ENCODE measurements around the gene KIAA0232.

Gene KIAA0232

GRCh38 chr4:6923507-6923906 lies 141.0 kb downstream of the KIAA0232 start:
- no peak for DNase-seq

GRCh38 chr4:6924361-6924779 lies 141.8 kb downstream of the KIAA0232 start:
- no peak for DNase-seq

- peak; percentile 31 for DNase-seq
Measured at GRCh38 chr4:6925357-6925836, 142.9 kb downstream of the KIAA0232 start.

GRCh38 chr4:6926081-6926480 lies 143.6 kb downstream of the KIAA0232 start:
- DNase-seq, result no peak

GRCh38 chr4:6926681-6927478 lies 144.4 kb downstream of the KIAA0232 start:
- no peak for DNase-seq

GRCh38 chr4:6928081-6928480 lies 145.6 kb downstream of the KIAA0232 start:
- no peak for DNase-seq

- DNase-seq, result no peak
Measured at GRCh38 chr4:6929339-6929811, 146.8 kb downstream of the KIAA0232 start.

GRCh38 chr4:6929812-6930464 lies 147.4 kb downstream of the KIAA0232 start:
- DNase-seq, result no peak

- DNase-seq, result no peak
Measured at GRCh38 chr4:6932475-6932874, 149.9 kb downstream of the KIAA0232 start.

GRCh38 chr4:6932918-6933317 lies 150.4 kb downstream of the KIAA0232 start:
- no peak for DNase-seq
